Measurements from ENCODE around the gene NIT1.

DNA sequence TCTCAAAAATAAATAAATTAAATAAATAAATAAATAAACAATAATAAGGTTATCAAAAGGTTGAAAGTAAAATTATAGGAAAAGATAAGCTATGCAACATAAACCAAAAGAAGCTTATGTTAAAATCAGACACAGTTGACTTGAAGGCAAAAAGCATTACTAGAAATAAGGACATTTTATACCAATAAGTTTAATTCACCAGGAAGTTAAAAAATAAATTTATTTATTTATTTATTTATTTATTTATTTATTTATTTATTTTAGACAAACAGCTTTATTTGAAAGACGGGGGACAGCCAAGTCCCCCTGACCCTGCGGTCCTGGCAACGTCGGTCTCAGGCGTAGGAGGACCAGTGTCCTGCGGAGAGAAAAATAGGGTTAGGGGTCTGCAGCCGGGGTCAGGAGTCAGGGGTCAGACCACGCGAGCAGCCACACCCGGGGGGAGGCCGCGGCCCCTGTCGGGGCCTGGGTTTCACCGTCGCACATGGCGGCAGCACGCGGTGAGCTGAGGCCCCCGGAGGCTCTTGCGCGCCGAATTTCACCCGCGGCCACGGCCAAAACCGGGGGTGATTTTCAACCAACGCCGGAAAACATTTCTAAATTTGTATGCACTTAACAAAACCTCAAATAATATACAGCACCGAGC, 23.0 kb downstream of the NIT1 start:
- TF ChIP-seq POLR2A (IDR thresholded peaks at IDR 0.05; ENCODE audit: low read depth, low read length) = no peak
- no peak for TF ChIP-seq POLR2AphosphoS5 (IDR thresholded peaks at IDR 0.05; ENCODE audit: low read depth, low read length)
